Measurements from ENCODE around the gene MED22.

MED22 gene

DNA sequence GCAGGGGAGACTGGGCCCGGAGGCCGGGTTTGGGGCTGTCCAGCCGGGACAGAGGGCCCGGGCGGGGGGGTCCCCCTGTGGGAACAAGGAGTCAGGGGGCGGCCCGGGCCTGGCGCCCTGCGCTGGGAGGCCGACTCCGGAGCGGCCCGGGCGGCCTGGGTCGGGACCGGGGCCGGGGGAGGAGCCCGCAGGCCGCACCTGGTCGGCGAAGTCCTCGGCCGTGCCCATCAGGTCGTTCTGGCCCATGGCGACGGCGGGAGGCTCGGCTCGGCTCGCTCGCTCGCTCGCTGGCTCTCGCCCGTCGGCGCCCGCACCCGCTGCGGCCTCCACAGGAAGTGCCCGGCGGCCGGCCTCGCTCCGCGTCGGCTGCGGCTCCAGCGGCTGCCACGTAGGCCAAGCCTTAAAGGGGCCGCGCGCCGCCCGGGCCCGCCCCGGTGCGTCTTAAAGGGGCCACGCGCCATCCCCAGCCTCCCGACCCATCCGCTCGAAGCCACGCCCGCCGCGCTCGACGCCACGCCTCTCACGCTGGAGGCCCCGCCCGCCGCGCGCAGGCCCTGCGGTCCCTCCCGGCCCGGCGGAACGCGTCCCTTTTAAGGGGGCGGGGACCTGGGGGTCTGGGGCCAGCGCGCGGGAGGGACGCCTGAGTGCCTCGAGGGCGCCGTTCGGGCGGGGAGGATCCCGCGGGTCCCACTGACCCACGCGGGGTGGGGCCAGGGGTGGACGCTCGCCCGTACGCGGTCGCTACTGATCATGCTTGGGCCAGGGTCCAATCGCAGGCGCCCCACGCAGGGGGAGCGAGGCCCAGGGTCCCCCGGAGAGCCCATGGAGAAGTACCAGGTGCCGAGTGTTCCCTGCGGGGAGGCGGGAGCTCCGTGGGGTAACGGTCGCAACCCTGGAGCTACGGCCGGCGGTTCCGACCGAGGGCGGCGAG is 28.1 kb upstream of the MED22 start, which contains the start of the genes STKLD1 and SURF4:
STKLD1 (plus strand) TSS at position 643 of the 931 bp plus-strand sequence; CDS start at position 751, 108 bp downstream.
SURF4 (minus strand) TSS at position 337 of the 931 bp plus-strand sequence; CDS start at position 246, 91 bp downstream.
- peak; percentile 92 for DNase-seq (ENCODE audit: low read depth)

- no peak for DNase-seq (ENCODE audit: low read depth)
Measured at GRCh38 chr9:133375116-133375723, 27.3 kb upstream of the MED22 start.

GRCh38 chr9:133374612-133375115 is 26.7 kb upstream of the MED22 start:
- DNase-seq (ENCODE audit: low read depth): no peak

DNA sequence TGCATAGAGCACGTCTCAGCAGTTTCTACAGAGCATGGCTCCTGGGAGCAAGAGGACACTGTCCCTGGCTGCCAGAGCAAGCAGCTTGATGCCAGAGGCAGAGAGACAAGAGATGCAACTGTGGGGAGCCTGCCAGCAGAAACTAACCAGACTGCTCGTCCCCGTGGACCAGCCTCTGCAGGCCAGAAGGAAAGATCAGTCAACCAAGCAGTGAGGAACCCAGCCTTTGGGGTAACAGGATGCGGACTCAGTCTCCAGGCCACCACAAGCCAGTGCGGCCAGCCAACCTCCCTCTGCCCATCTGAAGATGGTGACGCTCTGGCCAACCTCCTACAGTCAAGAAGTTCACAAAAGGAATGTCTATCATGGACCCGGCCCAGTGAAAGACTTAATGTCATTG is 24.2 kb upstream of the MED22 start:
- no peak for DNase-seq (ENCODE audit: low read depth)

DNA sequence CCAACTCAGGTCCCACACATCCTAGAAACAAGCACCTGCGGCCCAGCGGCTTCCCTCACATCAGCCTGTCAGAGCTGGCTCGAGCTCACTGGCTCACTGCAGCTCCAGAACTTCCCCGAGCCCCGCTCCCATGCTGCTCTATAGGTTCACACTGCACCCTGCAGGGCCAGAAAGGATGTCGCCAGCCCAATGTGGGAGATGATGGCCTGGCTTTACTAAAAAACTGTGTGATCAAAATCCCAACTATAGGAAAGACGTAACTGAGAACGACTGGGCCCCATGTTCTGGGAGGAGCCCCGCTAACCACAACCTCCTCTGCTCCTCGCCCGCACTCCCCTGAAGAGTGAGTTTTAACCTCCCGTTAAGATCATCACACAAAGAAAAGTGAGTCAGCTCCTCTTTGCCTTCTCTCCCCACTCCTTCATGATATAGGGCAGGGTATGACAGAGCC is 23.4 kb upstream of the MED22 start:
- DNase-seq (ENCODE audit: low read depth): peak; percentile 48

GRCh38 chr9:133370685-133371084 is 22.8 kb upstream of the MED22 start:
- no peak for DNase-seq (ENCODE audit: low read depth)

DNA sequence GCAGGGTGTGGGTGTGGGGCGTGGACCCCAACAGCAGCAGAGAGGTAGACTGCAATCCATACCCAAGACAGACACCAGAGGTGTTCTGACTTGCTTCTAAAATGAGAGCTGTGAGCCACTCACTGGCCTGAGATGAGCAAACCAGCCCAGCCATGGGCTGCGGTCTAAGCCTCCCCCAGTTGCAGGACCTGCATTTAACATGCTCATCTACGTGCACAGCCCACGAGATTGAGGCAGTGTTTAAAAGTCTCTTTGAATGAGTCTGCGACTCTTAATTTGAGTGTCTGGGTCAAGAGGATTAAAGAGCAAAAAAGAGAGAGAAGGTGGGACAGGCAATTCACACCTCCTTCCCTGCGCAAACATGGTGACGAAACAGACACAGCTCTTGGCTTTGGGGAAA is 22.0 kb upstream of the MED22 start:
- DNase-seq (ENCODE audit: low read depth): no peak

GRCh38 chr9:133369422-133369821 is 21.5 kb upstream of the MED22 start:
- no peak for DNase-seq (ENCODE audit: low read depth)

- DNase-seq (ENCODE audit: low read depth): no peak
Measured at GRCh38 chr9:133368249-133368881, 20.4 kb upstream of the MED22 start.

- DNase-seq (ENCODE audit: low read depth): no peak
Measured at GRCh38 chr9:133367778-133368177, 19.8 kb upstream of the MED22 start.

DNA sequence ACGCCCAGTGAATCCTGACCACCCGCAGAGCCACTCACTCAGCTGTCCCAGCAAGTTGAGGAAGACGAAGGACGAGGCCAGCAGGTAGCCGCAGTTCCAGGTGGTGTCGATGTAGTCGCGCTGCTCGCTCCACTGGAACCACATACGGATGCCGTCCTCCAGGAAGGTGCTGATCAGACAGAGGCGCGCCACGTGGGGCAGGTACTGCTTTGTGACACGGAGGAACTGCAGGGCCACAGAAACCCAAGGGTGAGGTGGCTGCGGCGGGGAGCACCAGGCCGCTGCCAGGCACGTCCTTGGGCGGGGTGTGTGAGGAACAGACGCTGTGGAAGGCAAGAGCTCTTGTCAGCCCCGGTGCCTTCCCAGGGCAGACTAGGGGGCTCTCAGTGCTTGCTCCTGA is 19.3 kb upstream of the MED22 start:
- no peak for DNase-seq (ENCODE audit: low read depth)

DNA sequence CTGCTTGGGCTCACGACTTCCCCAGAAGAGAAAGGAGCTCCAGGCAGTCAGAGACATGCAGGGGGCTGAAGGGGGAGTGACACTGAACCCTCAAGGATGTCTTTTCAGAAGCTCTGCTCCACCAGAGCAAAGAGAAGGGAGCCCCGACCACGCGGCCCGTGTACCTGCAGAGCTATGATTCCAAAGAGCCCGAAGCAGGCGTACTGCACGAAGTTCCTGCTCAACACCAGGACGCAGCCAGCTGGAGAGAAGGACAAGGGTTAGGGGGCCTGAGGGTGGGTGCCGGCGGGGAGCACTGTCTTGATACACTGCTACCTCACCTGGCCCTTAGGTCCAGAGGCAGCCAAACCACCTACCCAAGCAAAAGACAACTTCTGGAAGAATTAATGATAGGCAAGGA is 18.5 kb upstream of the MED22 start:
- no peak for DNase-seq (ENCODE audit: low read depth)

- no peak for DNase-seq (ENCODE audit: low read depth)
Measured at GRCh38 chr9:133362359-133363044, 14.6 kb upstream of the MED22 start.

- DNase-seq (ENCODE audit: low read depth): no peak
Measured at GRCh38 chr9:133361507-133362092, 13.7 kb upstream of the MED22 start.

DNA sequence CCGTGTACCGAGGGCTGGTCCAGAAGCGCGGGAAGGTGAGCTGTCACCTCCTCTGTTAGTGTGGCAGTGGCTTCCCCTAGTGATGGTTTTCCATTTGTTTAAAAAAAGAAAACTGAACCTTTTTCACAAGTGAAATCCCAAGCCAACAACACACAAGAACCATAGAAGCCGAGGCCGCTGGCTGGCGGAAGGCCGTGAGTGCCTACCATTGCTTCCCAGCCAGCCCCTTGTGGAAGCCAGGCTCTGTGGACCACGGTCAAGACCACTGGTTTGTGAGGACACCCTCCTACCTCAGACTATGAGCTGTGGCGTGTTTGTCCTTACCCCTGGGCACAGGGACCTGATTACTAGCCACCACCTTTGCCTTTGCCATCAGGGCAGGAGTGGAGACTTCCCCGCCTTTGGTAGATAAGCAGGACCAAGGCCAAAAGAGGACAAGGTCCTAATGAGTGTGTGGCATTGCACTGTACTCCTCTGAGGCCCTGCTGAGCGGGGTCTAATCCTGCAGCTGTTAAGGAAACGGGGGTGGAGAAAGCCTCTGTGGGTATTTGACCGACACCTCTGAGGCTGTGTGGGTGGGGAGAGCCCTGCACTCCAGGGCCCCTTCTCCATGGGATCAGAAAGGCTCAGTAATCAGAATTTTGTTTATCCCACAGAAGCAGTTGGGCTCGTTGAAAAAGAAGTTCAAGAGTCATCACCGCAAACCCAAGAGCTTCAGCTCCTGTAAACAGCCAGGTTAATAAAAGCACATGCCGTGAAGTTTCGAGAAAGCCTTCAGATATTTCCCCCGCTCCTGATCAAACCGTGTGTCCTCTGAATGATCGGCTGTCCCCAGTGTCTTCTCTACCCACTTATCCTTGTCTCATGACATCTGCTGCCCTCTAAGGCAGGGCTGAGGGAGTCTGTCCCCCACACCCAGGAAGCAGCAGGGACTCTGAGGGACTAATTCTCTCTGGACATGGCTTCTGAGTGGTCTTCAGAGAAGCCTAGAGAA is 12.8 kb upstream of the MED22 start:
- DNase-seq (ENCODE audit: low read depth): no peak

DNA sequence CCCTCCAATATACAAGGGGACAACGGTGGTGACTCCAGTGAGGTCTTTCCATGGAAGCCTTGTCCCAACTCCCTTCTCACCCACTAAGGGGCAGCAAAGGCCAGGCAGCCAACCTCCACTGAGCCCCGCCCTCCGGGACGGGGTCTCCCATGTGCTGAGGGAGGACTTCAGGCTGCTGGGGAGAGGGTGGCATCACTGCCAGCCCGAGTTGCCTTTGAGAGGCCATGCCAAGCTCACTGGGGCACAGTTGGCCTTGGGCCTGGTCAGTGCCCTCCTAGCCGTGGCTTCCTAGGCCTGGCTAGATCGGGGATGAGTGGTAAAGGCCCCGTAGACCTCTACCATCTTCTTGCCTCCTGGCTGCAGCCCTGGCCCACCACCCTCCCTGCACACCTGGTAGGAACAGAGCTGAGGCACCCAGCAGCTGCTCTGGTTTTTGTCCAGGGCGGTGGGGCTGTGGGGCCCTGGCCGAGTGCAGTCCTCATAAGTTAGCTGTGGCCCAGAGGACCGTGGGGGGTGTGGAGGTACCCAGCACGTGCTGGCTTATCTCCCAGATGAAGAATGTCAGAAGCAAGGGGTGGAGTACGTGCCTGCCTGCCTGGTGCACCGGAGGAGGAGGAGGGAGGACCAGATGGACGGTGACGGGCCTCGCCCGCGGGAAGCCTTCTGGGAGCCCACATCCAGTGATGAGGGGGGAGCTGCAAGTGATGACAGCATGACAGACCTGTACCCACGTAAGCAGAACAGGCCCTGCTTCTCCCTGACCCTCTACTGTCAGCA is 11.7 kb upstream of the MED22 start:
- no peak for DNase-seq (ENCODE audit: low read depth)

GRCh38 chr9:133357656-133358055 is 9.7 kb upstream of the MED22 start:
- DNase-seq (ENCODE audit: low read depth): no peak

DNA sequence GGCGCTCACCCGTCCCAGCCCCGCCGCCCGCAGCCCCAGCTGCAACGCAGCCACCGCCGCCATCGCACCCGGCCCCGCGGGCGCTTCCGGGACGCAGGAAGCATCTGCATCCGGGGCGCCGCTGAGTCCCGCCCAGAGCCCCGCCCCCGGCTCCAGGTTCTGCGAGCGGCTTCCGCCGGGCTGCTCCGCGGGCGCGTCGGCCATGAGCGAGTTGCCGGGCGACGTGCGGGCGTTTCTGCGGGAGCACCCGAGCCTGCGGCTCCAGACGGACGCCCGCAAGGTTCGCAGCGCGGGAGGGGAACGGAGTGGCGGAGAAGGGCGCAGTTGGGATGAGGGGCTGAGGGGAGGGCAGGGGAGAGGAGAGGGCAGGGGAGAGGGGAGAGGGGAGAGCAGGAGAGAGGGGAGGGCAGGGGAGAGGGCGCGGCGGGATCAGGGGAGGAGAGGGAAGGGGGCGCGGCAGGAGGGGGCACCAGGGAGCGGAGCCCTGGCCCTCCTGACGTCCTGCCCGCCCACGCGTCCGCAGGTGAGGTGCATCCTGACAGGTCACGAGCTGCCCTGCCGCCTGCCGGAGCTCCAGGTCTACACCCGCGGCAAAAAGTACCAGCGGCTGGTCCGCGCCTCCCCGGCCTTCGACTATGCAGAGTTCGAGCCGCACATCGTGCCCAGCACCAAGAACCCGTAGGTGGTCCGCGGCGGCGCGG is 8.6 kb upstream of the MED22 start, which contains the start of the genes SURF1 and SURF2:
SURF1 (minus strand) TSS at position 97 of the 701 bp plus-strand sequence; CDS start at position 63, 34 bp downstream.
SURF2 (plus strand) TSS at position 160 of the 701 bp plus-strand sequence; CDS start at position 203, 43 bp downstream.
- peak; percentile 89 for DNase-seq (ENCODE audit: low read depth)

Data from activated T-cell treated with anti-CD3 and anti-CD28 coated beads for 1 hour (primary cell).